GM12878 (cell line): ENCODE results near the gene FUBP3. TPM values are rescaled to one million over a fixed set of nuclear protein-coding genes. Genes with fewer than 3 reads are reported as not detected.

Source experiments
- ATAC-seq: fragments of 200-7000 bp; cut with Tn5 transposase; 3 replicates; pipeline ENCODE4 v1.9.1; 2020; ENCODE audit warnings: mild to moderate bottlenecking, moderate library complexity
- BruUV-seq: library from RNA; stranded (reverse); fragments of 400-500 nt; replicated peaks from 2 replicates; lab custom pipeline; 2021; lab: Mats Ljungman, UMichigan
- CTCF ChIA-PET: fragments of 300-600 bp; sonication (Branson Sonifier 250); formaldehyde crosslinking; extraction: SDS; loops from one replicate; lab custom pipeline; 2021; ENCODE audit warnings: inconsistent platforms; lab: Yijun Ruan, JAX
- POLR2A ChIA-PET: fragments of 350-600 bp; formaldehyde crosslinking; extraction: SDS; loops from one replicate; lab custom pipeline; 2021; ENCODE audit warnings: inconsistent platforms; lab: Charles Lee
- RAD21 ChIA-PET: fragments of 300-600 bp; sonication (Branson Sonifier 250); formaldehyde crosslinking; loops from one replicate; lab custom pipeline; 2023; ENCODE audit warnings: antibody characterized with exemption; ENCODE audit not compliant: unreplicated experiment; lab: Charles Lee
- SMC1A ChIA-PET: fragments of 300-600 bp; sonication (Branson Sonifier 250); formaldehyde crosslinking; loops from one replicate; lab custom pipeline; 2023; ENCODE audit not compliant: unreplicated experiment, uncharacterized antibody; lab: Charles Lee
- DNase-seq: peaks from one replicate; pipeline ENCODE4 v3.0.0-alpha.2; 2011; ENCODE audit warnings: low read depth, low spot score
- FAIRE-seq: peaks from 3 replicates; lab custom pipeline; 2011; peaks lifted over from hg19 to GRCh38; lab: Jason Lieb, UNC
- H2AFZ ChIP-seq: 2 replicates; pipeline ENCODE4 v1.6.0; 2011; ENCODE audit warnings: low read depth, low read length, control low read depth; ENCODE audit not compliant: control insufficient read depth
- H3K27ac ChIP-seq: 2 replicates; pipeline ENCODE4 v1.5.1; 2011; ENCODE audit warnings: control low read depth; ENCODE audit not compliant: control insufficient read depth, insufficient read depth
- H3K27me3 ChIP-seq, 2 experiments: replicated peaks in 1 of 2; 2 replicates each; pipeline versions ENCODE4 v1.6.0 to v1.6.1; 2011; ENCODE audit warnings: low read length in 1 of 2; ENCODE audit not compliant: control insufficient read depth in 2 of 2, insufficient read depth in 2 of 2
- H3K36me3 ChIP-seq, 2 experiments: 2 replicates each; pipeline ENCODE4 v1.5.1; 2011; ENCODE audit warnings: low read length in 1 of 2; ENCODE audit not compliant: control insufficient read depth in 2 of 2, insufficient read depth in 2 of 2
- H3K4me1 ChIP-seq: 2 replicates; pipeline ENCODE4 v1.6.1; 2011; ENCODE audit warnings: mild to moderate bottlenecking, low read length, moderate library complexity, mixed read lengths; ENCODE audit not compliant: control insufficient read depth, insufficient read depth
- H3K4me2 ChIP-seq: 2 replicates; pipeline ENCODE4 v1.6.0; 2011; ENCODE audit warnings: control low read depth; ENCODE audit not compliant: control insufficient read depth, insufficient read depth
- H3K4me3 ChIP-seq: fragments of 200-600 bp; sonication (generic); 2 replicates; pipeline ENCODE4 v1.5.1; 2016
- H3K79me2 ChIP-seq: 2 replicates; pipeline ENCODE4 v1.6.0; 2011; ENCODE audit warnings: low read length; ENCODE audit not compliant: control insufficient read depth, insufficient read depth
- H3K9ac ChIP-seq: 2 replicates; pipeline ENCODE4 v1.8.0; 2011; ENCODE audit warnings: low read length, control low read depth, mixed read lengths; ENCODE audit not compliant: control insufficient read depth, insufficient read depth
- H3K9me3 ChIP-seq: replicated peaks from 3 replicates; pipeline ENCODE4 v1.5.1; 2011; ENCODE audit warnings: mild to moderate bottlenecking, low read length; ENCODE audit not compliant: control insufficient read depth, insufficient read depth
- H4K20me1 ChIP-seq: 2 replicates; pipeline ENCODE4 v1.6.0; 2011; ENCODE audit not compliant: control insufficient read depth, insufficient read depth
- CBX3 ChIP-seq: fragments of 200-600 bp; sonication (generic); IDR thresholded peaks from 2 replicates; pipeline ENCODE4 v1.6.1; 2016; ENCODE audit warnings: low read depth, borderline replicate concordance
- GATAD2B ChIP-seq: fragments of 450-650 bp; conservative IDR thresholded peaks from 2 replicates; pipeline ENCODE4 v1.6.1; 2017; ENCODE audit warnings: low read depth, mild to moderate bottlenecking, moderate library complexity
- MTA3 ChIP-seq: IDR thresholded peaks from 2 replicates; pipeline ENCODE4 v1.6.1; 2012; ENCODE audit warnings: low read length, inconsistent platforms, borderline replicate concordance
- RELA ChIP-seq: fragments of 450-650 bp; IDR thresholded peaks from 2 replicates; pipeline ENCODE4 v1.8.0; 2014; ENCODE audit warnings: borderline replicate concordance; ENCODE audit not compliant: partially characterized antibody
- SUPT20H ChIP-seq: IDR thresholded peaks from 2 replicates; pipeline ENCODE4 v1.6.1; 2011; ENCODE audit warnings: low read depth, mild to moderate bottlenecking, low read length, moderate library complexity, borderline replicate concordance; ENCODE audit not compliant: control insufficient read depth
- TARDBP ChIP-seq: IDR thresholded peaks from 2 replicates; pipeline ENCODE4 v1.6.1; 2016; ENCODE audit warnings: borderline replicate concordance
- TCF12 ChIP-seq: IDR thresholded peaks from 2 replicates; pipeline ENCODE4 v1.6.1; 2011; ENCODE audit warnings: low read depth, mild to moderate bottlenecking, low read length
- ZSCAN29 ChIP-seq: fragments of 450-650 bp; IDR thresholded peaks from 2 replicates; pipeline ENCODE4 v1.6.1; 2017; ENCODE audit warnings: mild to moderate bottlenecking, moderate library complexity
- WGBS: methylation state at CpG from one replicate; pipeline ENCODE4 v1.1.6; 2016; ENCODE audit warnings: low lambda C conversion rate; ENCODE audit not compliant: insufficient replicate concordance, insufficient coverage; ENCODE audit errors: missing lambda C conversion rate; 5-methylcytosine and 5-hydroxymethylcytosine counted together
- in situ Hi-C: fragments of 300-500 bp; cut with MboI; formaldehyde crosslinking; loops from 9 replicates; pipeline ENCODE4 v1.14.3; 2018; ENCODE audit warnings: mixed read lengths
- intact Hi-C: fragments of 100-400 bp; cut with micrococcal nuclease; formaldehyde crosslinking; loops from one replicate; pipeline ENCODE4 v1.14.2; 2022; ENCODE audit not compliant: unreplicated experiment
- polyA plus RNA-seq, 11 experiments: library from polyadenylated mRNA; depleted of rRNA in 4 of 11; unstranded in 6 of 11; stranded (reverse) in 5 of 11; fragments of >200 nt; fragmentation: Nextera tagmentation in 4 of 11; fragmentation: Illumina TruSeq in 1 of 11; extraction: Ambion mirVana in 4 of 11; extraction: Trizol in 1 of 11; gene quantifications; 1 replicate in 1 of 11; 2 replicates in 10 of 11; pipeline versions ENCODE4 v1.2.1 to v1.2.3, GENCODE V29; 2011 to 2016; ENCODE audit warnings: inconsistent platforms in 2 of 11, missing spikeins in 2 of 11, low read depth in 1 of 11
- total RNA-seq, 4 experiments: library from RNA; depleted of rRNA in 3 of 4; stranded (reverse); fragments of >200 nt in 3 of 4; fragmentation: Illumina TruSeq in 1 of 4; extraction: Trizol in 1 of 4; gene quantifications; 2 replicates each; pipeline versions ENCODE4 v1.2.1 to v1.2.3, GENCODE V29; 2013 to 2021
- TF ChIP-seq, protein P1 (sequence below): fragments of 450-650 bp; IDR thresholded peaks from 2 replicates; pipeline ENCODE4 v1.6.1; 2017; ENCODE audit warnings: antibody characterized with exemption, mild to moderate bottlenecking, moderate library complexity

FUBP3 gene
- total and polyA plus RNA-seq, 10 of the 15 experiments (the other 5 are each of a cell fraction or from before 2014, with no cell fraction given) = 2.4 to 49.4 (median 37.2) TPM

DNA sequence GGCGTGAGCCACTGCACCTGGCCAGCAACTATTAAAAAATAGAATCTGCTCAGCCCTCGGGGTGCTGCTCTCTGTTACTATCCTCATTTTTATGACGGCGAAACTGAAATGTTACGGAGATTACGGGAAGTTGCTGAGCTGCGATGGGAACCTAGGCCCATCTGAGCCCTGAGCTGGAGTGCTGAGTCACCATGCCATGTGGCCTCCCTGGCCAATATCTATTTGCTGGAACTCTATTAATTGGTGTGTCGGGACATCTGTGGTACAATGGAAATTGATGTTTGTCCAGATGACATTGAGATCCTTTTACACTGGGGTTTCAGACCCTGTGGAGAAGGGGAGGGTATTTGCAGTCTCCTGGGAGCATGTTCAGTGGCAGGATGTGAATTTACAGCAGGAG, 93.1 kb downstream of the FUBP3 start:
- intact Hi-C loops = no loop called here
- Histone ChIP-seq H3K9ac (no peak overlapping the region), H3K27ac (no peak overlapping the region), H3K79me2 (no peaks in the 10 kb centered on the region), H3K27me3 (peaks cover 0 to 4% of the 10 kb centered on the region in 2 experiments; a peak in 3 of 4 replicates), H4K20me1 (no peaks in the 10 kb centered on the region), H2AFZ (no peak overlapping the region), H3K9me3 (no peaks in the 10 kb centered on the region), H3K4me3 (no peak overlapping the region)
- FAIRE-seq (no peak), ATAC-seq (no peak), DNase-seq (no peak)
- 69% methylated on average over 8 of the region's 8 CpGs for WGBS
- CTCF ChIA-PET = no interaction called here
- SMC1A ChIA-PET = no interaction called here
- TF ChIP-seq TCF12 = no peak
- TF ChIP-seq ZSCAN29 = no peak
- no peak for TF ChIP-seq TARDBP
- TF ChIP-seq, all 136 proteins: peak for 0
- BruUV-seq = no TSS peak
- ChIA-PET POLR2A (no interaction called here), RAD21 (no interaction called here)
- in situ Hi-C loops = no loop called here
- Histone ChIP-seq H3K36me3 (no peaks in the 10 kb centered on the region), H3K4me1 (no peaks in the 10 kb centered on the region), H3K4me2 (no peak overlapping the region)

DNA sequence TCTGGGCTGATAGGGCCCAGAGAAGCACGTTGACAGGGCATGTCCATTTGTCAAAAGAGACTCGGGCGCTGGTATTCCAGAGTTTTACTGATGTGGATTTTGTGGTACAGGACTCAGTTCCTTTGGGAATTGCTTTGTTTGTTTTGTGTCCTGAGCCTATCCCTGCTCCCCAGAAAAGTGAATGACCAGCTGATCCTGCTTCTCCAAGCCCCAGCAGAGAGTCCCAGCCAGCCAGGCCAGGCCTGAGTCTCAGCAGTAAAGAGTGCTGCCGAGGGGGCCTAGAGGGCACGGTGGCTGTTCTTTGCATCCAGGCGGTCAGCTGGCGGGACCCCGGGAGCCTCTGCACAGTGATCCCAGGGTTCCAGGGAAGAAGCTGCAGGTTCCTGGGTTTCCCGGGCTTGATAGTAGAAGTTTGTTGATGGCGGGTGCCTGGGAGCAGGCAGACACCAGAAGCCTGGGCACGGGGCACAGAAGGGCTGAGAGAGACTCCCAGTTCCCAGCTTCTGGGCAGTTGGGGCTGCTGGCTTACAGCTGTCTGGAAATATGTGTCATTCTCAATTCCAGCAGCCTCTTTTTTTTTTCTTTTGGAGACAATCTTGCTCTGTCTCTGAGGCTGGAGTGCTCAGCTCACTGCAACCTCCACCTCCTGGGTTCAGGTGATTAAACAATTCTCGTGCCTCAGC, 93.7 kb downstream of the FUBP3 start:
- FAIRE-seq (no peak), ATAC-seq (no peak), DNase-seq (no peak)
- TF ChIP-seq, protein P1, sequence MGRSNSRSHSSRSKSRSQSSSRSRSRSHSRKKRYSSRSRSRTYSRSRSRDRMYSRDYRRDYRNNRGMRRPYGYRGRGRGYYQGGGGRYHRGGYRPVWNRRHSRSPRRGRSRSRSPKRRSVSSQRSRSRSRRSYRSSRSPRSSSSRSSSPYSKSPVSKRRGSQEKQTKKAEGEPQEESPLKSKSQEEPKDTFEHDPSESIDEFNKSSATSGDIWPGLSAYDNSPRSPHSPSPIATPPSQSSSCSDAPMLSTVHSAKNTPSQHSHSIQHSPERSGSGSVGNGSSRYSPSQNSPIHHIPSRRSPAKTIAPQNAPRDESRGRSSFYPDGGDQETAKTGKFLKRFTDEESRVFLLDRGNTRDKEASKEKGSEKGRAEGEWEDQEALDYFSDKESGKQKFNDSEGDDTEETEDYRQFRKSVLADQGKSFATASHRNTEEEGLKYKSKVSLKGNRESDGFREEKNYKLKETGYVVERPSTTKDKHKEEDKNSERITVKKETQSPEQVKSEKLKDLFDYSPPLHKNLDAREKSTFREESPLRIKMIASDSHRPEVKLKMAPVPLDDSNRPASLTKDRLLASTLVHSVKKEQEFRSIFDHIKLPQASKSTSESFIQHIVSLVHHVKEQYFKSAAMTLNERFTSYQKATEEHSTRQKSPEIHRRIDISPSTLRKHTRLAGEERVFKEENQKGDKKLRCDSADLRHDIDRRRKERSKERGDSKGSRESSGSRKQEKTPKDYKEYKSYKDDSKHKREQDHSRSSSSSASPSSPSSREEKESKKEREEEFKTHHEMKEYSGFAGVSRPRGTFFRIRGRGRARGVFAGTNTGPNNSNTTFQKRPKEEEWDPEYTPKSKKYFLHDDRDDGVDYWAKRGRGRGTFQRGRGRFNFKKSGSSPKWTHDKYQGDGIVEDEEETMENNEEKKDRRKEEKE = no peak
- TF ChIP-seq GATAD2B = no peak
- no peak for TF ChIP-seq RELA
- TF ChIP-seq CBX3 = no peak
- TF ChIP-seq SUPT20H = no peak
- no peak for TF ChIP-seq MTA3
- Histone ChIP-seq H3K36me3 (no peaks in the 10 kb centered on the region), H3K9ac (no peak overlapping the region), H3K9me3 (no peaks in the 10 kb centered on the region), H3K4me2 (no peak overlapping the region), H3K27me3 (peaks cover 0 to under 1% of the 10 kb centered on the region in 2 experiments; a peak in 2 of 4 replicates), H3K4me3 (no peak overlapping the region), H3K79me2 (no peaks in the 10 kb centered on the region), H3K27ac (no peak overlapping the region), H4K20me1 (no peaks in the 10 kb centered on the region), H3K4me1 (no peaks in the 10 kb centered on the region), H2AFZ (no peak overlapping the region)
- 39% methylated on average over 9 of the region's 12 CpGs for WGBS
- intact Hi-C loops (no loop called here), in situ Hi-C loops (no loop called here)
- SMC1A ChIA-PET = no interaction called here
- RAD21 ChIA-PET = no interaction called here
- POLR2A ChIA-PET = interaction anchor here (0.7 kb wide), 1 partner anchor 1248 kb away, joined by 5 read pairs; no protein-coding TSS in a partner anchor
- CTCF ChIA-PET = interaction anchor here (0.7 kb wide), 1 partner anchor 9 kb away, joined by 3 read pairs; no protein-coding TSS in a partner anchor
- no TSS peak for BruUV-seq
